ENCODE measurements around the gene LARP1.

DNA sequence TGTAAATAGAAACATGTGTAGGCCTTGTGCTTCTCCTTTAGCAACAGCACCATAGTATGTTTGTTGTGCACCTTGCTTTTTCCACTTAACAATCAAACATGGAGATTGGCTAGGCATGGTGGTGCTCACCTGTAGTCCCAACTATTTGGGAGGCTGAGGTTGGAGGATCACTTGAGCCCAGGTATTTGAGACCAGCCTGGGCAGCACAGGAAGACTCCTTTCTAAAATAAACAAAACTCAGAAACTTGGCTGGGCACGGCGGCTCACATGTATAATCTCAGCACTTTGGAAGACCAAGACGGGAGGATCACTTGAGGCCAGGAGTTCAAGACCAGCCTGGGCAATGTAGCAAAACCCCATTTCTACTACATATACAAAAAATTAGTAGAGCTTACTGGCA, 96.2 kb downstream of the LARP1 start:
- no peak for TF ChIP-seq CTCF (conservative IDR thresholded peaks at IDR 0.05; ENCODE audit: low read depth in 2 of 2)
- no peak for TF ChIP-seq STAT1 (IDR thresholded peaks at IDR 0.05; ENCODE audit: unreplicated experiment)
- TF ChIP-seq, protein P1, sequence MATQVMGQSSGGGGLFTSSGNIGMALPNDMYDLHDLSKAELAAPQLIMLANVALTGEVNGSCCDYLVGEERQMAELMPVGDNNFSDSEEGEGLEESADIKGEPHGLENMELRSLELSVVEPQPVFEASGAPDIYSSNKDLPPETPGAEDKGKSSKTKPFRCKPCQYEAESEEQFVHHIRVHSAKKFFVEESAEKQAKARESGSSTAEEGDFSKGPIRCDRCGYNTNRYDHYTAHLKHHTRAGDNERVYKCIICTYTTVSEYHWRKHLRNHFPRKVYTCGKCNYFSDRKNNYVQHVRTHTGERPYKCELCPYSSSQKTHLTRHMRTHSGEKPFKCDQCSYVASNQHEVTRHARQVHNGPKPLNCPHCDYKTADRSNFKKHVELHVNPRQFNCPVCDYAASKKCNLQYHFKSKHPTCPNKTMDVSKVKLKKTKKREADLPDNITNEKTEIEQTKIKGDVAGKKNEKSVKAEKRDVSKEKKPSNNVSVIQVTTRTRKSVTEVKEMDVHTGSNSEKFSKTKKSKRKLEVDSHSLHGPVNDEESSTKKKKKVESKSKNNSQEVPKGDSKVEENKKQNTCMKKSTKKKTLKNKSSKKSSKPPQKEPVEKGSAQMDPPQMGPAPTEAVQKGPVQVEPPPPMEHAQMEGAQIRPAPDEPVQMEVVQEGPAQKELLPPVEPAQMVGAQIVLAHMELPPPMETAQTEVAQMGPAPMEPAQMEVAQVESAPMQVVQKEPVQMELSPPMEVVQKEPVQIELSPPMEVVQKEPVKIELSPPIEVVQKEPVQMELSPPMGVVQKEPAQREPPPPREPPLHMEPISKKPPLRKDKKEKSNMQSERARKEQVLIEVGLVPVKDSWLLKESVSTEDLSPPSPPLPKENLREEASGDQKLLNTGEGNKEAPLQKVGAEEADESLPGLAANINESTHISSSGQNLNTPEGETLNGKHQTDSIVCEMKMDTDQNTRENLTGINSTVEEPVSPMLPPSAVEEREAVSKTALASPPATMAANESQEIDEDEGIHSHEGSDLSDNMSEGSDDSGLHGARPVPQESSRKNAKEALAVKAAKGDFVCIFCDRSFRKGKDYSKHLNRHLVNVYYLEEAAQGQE (IDR thresholded peaks at IDR 0.05; ENCODE audit: unreplicated experiment): no peak
- no peak for TF ChIP-seq POLR2AphosphoS5 (IDR thresholded peaks at IDR 0.05; ENCODE audit: low read depth)
- no peak for TF ChIP-seq EZH2phosphoT487 (IDR thresholded peaks at IDR 0.05; ENCODE audit: unreplicated experiment)
- no peak for TF ChIP-seq EZH2 (IDR thresholded peaks at IDR 0.05; ENCODE audit: low read depth, unreplicated experiment)
- no peak for TF ChIP-seq ZNF114 (CRISPR knock-in tag; IDR thresholded peaks at IDR 0.05)
- TF ChIP-seq JUNB (IDR thresholded peaks at IDR 0.05; ENCODE audit: unreplicated experiment): no peak
- no peak for TF ChIP-seq CREB1 (CRISPR knock-in tag; IDR thresholded peaks at IDR 0.05; ENCODE audit: low read depth)
- TF ChIP-seq ZNF331 (CRISPR knock-in tag; IDR thresholded peaks at IDR 0.05; ENCODE audit: low read depth): no peak
- no peak for TF ChIP-seq ETS1 (IDR thresholded peaks at IDR 0.05)

Measured in GM23338 (cell line).